ENCODE measurements around the gene KANK4. TPM values are rescaled to one million over a fixed set of nuclear protein-coding genes. Genes with fewer than 3 reads are reported as not detected.

KANK4 gene
- total and polyA plus RNA-seq, 2 of the 8 experiments (the other 6 are each of a cell fraction or from before 2014, with no cell fraction given) = 0.22 to 0.26 TPM

GRCh38 chr1:62234688-62235087 lies 84.5 kb downstream of the KANK4 start (continued):
- TF ChIP-seq, protein P1, sequence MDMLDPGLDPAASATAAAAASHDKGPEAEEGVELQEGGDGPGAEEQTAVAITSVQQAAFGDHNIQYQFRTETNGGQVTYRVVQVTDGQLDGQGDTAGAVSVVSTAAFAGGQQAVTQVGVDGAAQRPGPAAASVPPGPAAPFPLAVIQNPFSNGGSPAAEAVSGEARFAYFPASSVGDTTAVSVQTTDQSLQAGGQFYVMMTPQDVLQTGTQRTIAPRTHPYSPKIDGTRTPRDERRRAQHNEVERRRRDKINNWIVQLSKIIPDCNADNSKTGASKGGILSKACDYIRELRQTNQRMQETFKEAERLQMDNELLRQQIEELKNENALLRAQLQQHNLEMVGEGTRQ (IDR thresholded peaks at IDR 0.05; ENCODE audit: low read length) = no peak
- TF ChIP-seq POLR2A (IDR thresholded peaks at IDR 0.05; ENCODE audit: control extremely low read depth in 1 of 2, low read depth in 2 of 2, low read length in 2 of 2) = peak in 1 of 2 experiments; percentile 46; a peak in 1 of 3 replicates
- TF ChIP-seq TBP (IDR thresholded peaks at IDR 0.05; ENCODE audit: low read depth, low read length) = no peak

Measured in H1 (cell line).